ENCODE measurements around the gene OSBPL3. TPM values are rescaled to one million over a fixed set of nuclear protein-coding genes. Genes with fewer than 3 reads are reported as not detected.

The OSBPL3 gene
- total RNA-seq, 1 donor from 2014 or later = 48.8 TPM

DNA sequence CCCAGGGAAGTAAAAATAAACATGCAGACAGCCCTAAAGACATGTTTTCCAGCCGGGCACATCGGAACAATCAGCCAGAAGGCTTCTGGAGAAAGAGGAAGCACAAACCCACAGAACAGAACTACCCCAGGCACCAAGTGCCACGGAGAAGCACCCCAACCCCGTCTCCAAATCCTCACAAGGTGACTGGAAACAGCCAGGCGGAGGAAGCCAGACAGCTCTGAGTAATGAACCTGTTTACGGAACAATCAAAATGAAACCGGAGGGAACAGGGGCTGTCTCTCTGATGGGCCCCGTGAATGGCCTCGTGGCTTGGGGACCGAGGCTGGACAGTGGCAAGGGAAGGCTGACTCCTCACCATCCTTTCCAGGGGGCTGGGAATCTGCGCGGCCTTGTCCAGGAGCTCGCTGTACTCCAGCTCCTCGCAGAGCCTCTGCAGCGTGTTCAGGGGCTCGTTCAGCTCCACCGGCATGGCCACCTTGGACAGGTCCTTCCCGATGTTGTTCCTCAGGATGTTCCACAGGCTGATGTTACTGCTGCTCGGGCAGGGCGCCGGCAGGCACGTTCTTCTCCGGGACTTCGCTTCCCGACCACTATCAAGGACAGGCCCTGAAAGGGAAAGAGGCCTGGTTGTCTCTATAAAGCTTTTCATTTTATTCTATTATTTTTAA lies 145.7 kb downstream of the OSBPL3 start:
- no peak for DNase-seq (ENCODE audit: low read depth)

GRCh38 chr7:24833549-24833948 lies 146.4 kb downstream of the OSBPL3 start:
- DNase-seq (ENCODE audit: low read depth) = no peak

DNA sequence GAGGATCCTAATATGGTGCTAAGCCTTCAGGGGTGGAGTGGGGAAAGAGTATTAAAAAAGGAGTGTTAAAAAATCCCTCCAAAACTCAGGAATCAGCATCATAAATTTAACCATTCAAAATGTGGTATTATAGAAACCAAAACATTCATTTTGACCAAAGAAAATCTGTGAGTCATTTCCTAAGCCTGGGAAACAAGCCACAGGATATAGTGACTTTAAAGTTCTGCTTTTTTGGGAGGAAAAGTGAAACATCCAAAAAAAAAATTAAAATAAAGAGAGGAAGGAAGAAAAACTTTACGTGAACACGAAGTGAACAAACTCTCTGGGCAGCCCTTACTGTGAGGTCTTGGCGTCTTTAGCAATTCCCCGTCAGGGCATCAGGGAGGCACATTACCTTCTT lies 148.7 kb downstream of the OSBPL3 start:
- peak; percentile 64 for DNase-seq (ENCODE audit: low read depth)

- DNase-seq (ENCODE audit: low read depth) = no peak
These were observed 149.4 kb downstream of the OSBPL3 start for GRCh38 chr7:24830440-24831050.

DNA sequence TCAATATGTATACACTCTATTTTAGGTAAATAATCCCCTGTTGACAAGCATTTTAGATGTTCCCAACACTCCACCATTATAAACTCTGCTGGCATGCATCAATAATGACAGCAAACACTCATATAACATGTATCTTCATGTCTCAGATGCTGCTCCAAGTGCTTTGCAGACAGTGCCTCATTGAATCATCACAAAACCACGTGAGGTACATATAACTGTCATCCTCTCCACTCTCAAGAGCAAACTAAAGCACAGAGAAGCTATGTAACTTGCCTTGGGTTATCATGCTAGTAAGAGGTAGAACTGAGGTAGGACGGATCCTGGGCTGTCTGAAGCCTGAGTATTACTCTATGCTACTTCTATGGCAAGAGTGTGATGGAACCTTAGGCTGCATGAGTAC lies 150.2 kb downstream of the OSBPL3 start:
- DNase-seq (ENCODE audit: low read depth) = no peak

DNA sequence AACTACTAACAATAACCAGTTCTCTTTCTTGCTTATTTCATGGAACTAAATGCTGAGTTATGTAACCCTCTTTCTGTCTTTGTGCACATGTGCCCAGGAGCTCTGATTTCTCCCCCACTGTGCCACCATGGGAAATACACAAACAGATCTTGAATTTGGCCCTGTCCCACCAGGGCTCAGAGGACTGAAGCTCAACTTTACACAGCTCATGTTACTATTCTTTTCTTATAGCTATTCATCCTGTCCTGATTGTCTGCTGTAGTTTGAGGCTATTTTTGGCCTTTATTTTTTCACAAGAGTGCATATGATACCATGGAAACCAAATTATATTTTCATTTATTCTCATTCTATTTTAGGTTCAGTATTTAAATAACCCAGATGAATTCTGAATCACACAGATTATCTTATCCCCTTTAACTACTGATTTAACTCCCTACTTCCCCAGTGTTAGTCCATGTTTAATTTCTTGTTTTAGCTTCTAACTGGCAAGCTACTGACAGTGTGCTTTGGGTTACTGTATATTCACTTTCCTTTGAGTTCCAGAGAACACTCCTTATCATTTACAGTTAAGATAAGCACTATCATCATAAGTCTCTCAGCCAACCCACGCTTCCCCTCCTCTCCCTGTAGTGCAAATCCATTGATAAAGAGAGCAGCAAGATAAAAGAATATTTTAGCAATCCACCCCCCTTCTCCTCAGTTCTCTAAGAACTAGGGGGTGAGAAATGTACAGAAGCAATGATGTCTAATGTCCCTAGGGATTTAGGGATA lies 150.9 kb downstream of the OSBPL3 start:
- DNase-seq (ENCODE audit: low read depth) = peak; percentile 89

DNA sequence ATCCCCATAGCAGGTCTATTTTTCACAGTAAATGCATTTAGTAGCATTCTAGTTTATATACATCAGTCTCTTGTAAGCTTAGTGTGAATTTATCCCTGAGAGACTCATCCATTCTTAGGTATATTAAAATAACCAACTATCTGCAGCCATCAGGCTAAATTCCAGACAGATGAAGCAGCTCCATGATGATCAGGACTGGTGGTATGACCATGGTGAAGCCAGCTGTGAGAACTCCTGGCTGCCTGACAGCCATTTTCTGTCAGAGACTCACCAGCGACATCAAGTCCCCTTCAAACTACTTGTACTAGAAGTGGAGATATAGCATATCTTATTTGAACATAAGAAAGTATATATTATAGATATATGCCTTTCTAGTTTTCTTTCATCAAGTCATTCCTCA lies 152.4 kb downstream of the OSBPL3 start:
- peak; percentile 68 for DNase-seq (ENCODE audit: low read depth)

DNA sequence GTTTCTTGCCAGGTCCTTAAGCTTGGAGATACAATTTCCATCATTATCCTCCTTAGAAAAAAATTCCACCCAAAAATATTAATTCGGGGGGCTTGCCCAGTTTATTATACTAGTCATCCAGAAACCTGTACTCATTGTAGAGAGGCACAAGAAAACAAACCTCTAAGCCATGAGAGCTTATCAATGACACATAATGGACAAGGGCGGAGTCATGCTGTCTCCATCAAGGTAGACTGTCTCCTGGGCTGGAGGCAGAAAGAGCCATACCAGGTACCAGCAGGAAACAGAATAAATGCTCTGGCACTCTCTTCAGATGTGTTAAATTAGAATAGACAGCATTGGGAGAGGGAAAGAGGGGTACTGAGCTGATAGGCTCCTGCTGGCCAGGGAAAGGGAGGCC lies 153.0 kb downstream of the OSBPL3 start:
- DNase-seq (ENCODE audit: low read depth) = no peak

DNA sequence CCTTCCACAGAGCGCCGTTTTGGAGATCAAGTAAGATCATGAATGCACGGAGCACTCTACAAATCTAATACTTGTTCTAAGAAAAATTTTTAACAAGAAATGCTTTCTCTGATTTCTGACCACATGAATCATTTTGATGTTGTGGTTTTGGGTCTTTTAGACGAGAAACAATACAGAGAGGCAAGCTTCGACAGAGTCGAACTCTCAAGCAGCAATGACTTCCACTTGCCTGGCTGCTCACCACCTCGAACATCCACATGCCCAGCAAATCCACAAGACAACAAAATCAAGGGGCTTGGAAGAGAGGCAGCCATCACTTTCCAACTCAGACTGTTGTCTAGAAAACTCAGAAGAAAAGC lies 153.3 kb downstream of the OSBPL3 start:
- DNase-seq (ENCODE audit: low read depth) = peak; percentile 40

- DNase-seq (ENCODE audit: low read depth) = peak; percentile 83
These were observed 153.9 kb downstream of the OSBPL3 start for GRCh38 chr7:24825931-24826661.

GRCh38 chr7:24825381-24825794 lies 154.6 kb downstream of the OSBPL3 start:
- DNase-seq (ENCODE audit: low read depth) = no peak

- DNase-seq (ENCODE audit: low read depth) = peak; percentile 93
These were observed 155.1 kb downstream of the OSBPL3 start for GRCh38 chr7:24824896-24825295.

DNA sequence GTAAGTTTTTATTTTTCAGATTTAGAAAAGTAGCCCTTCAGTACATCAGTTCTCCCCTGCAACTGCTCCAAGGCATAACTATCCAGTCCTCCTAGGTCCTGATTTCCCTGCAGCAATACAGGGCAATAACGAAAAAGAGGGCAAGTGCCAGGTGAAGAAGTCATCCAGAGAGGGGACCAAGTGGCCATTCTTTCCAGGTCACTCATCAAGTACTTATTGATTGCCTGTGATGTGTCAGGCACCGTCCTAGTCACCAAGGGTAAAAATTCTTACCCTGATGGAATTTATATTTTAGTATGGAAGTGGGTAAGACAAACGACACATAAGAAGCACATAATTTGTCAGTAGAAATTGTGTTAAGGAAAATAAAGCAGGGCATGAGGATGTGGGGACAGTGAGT lies 155.6 kb downstream of the OSBPL3 start:
- peak; percentile 40 for DNase-seq (ENCODE audit: low read depth)

DNA sequence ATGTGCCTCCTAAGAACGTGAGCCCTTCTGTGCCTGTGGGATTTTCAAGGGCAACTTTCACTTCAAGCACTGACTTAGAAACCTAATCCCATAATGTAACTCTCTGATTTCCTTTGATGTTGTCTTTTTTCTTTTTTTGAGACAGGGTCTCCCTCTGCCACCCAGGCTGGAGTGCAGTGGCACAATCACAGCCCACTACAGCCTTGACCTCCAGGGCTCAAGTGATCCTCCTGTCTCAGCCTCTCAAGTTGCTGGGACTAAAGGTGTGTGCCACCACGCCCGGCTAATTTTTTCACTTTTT lies 158.3 kb downstream of the OSBPL3 start:
- no peak for DNase-seq (ENCODE audit: low read depth)

- DNase-seq (ENCODE audit: low read depth) = peak; percentile 99
These were observed 158.8 kb downstream of the OSBPL3 start for GRCh38 chr7:24821045-24821753.

DNA sequence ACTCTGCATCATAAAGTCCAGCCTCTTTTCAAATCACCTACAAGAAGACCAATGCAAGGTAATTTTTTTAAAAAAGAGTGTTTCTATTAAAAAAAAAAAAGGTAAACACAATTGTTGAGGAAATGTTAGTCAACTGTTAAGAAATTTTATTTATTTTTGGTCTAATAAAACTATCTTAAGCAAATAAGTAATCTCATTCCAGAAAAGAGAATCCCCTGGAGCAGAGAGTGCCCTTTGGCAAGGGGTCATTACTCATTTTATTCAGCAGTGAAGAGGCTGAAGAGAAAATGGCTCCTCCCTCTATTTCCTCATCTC lies 159.3 kb downstream of the OSBPL3 start:
- DNase-seq (ENCODE audit: low read depth) = no peak

DNA sequence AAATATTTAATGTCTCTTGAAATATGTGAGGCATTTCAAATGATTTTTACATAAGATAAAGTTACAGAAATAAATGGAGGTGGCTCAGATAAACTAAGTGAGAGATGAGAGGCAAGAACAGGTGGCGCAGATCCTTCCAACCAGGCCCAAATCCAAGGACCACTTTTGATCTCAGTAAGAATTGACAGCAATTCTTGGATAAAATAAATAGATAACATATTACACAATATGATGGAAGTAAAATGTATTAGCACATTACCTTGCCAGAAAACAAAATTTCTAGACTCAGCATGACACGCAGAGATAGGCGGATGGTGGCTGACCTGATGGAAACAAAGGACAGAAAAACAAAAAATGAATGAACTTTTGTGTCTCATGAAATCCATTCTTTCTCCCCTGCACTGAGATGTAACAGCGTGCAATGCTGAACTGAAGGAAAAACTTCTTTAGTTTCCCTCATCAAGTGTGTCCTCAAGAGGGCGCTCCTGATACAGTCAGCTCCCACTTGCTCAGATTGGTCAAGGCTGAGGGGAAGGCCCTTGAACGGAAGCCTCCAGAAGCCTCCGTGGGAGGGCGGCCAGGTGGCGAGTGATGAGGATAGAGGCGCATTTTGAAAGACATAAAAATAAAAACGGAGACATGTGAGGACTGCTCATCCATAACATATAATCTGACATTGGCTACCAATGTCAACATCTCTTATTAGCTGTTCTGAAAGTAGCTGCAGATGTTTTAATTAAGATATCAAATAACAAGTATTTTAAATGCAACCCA lies 159.9 kb downstream of the OSBPL3 start:
- DNase-seq (ENCODE audit: low read depth) = peak; percentile 97

GRCh38 chr7:24817339-24817738 lies 162.6 kb downstream of the OSBPL3 start:
- DNase-seq (ENCODE audit: low read depth) = no peak

DNA sequence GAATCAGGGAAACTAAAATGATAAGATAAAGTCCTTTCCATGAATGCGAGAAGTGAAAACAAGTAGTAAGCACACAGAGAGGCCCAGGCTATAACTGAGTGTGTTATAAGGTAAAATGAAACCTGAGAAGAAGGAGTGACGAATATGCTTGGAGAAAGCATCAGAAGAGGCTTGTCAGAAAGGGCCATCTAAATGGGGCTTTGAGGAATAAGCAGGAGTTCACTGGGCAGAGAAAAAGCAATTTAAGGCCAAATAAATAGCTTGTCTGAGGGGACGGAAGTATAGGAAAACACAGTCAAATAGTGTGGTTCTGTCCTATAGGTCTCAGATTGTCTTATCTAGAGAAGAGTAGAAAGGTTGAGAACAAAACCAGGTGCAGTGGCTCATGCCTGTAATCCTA lies 163.1 kb downstream of the OSBPL3 start:
- no peak for DNase-seq (ENCODE audit: low read depth)

DNA sequence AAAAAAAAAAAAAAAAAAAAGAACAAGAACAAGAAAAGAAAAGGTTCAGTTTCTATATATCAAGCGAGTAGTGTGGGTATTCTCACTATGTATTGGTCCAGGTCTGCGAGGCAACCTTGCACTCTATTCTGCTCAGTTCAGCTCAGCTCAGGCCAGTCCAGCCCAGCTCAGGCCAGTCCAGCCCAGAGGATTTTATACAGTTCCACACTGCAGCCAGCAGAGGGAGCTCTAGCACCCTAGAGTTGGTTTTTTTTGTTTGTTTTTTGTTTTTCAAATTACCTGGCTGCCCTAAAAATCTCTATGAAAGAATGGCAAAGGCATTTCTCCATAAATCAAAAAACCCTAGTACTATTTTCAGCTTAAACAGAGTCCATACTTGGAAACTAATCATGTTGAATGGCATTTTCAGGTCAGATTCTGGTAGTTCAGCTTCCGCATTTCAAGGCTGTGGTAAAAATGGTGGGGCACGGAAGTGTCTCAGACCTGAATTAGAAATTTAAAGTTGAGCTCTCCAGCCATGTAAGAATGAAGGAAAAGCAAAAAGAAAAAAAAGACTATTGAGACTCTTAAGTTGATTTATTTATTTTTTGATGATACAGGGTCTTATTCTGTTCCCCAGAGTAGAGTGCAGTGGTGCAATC lies 167.6 kb downstream of the OSBPL3 start:
- peak; percentile 79 for DNase-seq (ENCODE audit: low read depth)

All from myocyte (in vitro differentiated cells).